ACHN (cell line): ENCODE results near the gene MMP7.
"Not testable (repeated sequence)": the region's sequence is repeated elsewhere in the genome, so short reads cannot be mapped to it uniquely, and the experiment has no call there.

Source experiments
- DNase-seq: peaks from one replicate; pipeline ENCODE4 v3.0.0-alpha.2; 2015
- in situ Hi-C: cut with HindIII; loops from 2 replicates; pipeline ENCODE4 v1.10.0; 2017; ENCODE audit warnings: low sequenced_read_pairs, low pct_ligation_motif_present, low pct_unique_long_range_greater_than_20kb

The MMP7 gene

DNA sequence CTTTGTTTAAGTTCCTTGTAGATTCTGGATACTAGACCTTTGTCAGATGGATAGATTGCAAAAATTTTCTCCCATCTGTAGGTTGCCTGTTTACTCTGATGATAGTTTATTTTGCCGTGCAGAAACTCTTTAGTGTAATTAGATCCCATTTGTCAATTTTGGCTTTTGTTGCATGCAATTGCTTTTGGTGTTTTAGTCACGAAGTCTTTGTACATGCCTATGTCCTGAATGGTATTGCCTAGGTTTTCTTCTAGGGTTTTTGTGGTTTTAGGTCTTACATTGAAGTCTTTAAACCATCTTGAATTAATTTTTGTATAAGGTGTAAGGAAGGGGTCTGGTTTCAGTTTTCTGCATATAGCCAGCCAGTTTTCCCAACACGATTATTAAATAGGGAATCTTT, 27.7 kb downstream of the MMP7 start:
- not testable (repeated sequence) for DNase-seq

DNA sequence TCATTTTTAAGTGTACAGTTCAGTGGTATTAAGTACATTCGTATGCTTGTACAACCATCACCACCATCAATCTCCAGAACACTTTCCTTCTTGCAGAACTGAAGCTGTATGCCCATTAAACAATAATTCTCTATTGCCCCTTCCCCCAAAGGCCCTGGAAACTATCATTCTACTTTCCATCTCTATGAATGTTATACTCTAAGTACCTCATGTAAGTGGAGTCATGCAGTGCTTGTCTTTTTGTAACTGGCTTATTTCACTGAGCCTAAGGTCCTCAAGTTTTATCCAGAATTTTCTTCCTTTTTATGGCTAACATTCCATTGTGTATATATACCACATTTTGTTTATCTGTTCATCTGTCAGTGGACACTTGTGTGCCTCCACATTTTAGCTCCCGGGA, 29.7 kb downstream of the MMP7 start:
- in situ Hi-C loops = no loop called here
- DNase-seq = no peak

More for the DNA sequence above, 27.7 kb downstream of the MMP7 start:
- in situ Hi-C loops = not testable (repeated sequence)

DNA sequence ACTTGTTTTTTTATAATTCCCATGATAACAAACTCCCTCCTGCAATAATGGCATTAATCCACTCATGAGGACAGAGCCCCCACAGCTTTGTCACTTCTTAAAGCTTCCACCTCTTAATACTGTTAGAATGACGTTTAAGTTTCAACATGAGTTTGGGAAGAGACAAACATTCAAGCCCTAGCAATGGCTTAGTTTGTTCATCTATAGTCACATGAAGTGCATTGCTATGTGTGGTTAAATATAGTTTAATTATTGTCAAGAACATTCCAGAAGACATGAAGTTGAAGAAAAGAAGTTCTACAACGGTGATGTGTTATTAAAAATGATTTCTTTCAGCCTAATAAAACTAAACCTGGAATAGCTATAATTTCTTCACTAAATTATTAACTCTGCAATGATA, 30.6 kb downstream of the MMP7 start:
- in situ Hi-C loops = no loop called here

DNA sequence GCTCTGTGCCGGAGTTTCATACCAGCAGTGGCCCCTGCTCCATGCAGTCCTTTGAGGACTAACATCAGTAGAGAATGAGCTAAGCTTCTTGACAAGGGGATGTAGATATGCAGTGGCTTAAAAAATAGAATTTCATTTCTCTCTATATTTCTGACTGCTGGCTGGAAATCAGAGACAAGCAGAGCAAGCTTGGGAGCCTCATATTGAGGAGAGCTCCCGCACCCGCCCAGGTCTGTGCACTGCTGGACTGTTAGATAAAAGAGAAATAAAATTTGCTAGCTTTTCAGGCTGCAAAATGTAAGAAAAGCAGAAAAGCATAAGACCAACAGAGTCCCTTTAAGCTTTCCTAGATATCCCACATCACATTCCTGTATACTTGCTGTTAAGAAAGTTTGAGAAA, 31.4 kb downstream of the MMP7 start:
- in situ Hi-C loops = no loop called here

More for the DNA sequence above, 30.6 kb downstream of the MMP7 start:
- no peak for DNase-seq

DNA sequence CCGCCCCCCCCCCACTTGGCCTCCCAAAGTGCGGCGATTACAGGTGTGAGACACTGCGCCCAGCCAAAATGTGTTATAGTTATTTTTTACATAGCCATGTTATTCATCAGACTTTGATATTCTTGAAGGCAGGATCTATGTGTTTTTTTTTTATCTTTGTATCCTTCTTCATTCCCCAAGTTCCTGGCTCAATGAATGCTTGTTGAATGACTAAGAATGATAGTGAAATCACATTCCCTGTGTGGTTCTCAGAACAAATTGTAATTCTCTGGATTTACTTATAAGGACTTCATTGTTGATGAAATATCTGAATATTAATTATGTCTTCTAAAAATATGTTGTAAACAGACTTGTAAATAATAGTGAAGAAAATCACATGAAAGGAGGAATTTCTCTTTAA, 33.5 kb downstream of the MMP7 start:
- in situ Hi-C loops = no loop called here
- DNase-seq = no peak

More for the DNA sequence above, 31.4 kb downstream of the MMP7 start:
- no peak for DNase-seq

DNA sequence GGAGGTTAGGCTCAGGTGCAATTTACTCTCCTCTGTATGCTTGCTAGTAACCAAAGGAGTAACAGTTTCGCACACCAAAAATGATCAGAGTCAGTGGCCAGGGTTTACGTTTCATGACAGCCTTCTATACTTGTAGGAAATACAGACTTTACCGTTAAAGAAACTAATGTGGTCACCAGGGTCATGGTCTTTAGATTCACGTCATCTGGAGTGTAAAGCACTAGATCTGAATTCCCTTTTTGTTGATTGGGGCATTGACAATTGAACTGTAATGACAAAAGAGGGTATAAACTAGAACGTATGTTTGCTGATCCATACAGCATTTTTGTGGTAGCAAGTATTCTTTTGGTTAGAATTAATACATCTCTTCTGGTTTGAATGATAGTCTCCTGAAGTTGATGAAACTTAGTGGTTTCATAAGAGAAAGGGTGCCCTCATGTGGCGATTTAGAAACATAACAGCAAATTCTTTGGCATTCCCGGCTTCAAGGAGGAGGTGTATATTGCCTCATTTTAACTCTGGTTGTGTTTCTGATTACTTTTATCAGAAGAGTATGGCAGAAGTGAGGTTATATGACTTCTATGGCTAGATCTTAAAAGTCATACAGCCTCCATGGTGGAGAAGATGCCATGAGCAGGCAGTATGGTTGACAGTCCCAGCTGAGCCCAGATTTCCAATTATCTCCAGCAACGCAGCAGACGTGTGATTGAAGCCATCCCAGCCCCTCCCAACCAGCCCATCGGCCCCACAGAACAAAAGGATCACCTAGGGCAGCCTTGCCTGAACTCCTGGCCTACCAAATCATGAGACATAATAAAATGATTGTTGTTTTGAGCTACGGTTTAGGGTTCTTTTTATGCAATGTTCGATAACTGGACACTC, 35.1 kb downstream of the MMP7 start:
- DNase-seq = peak; percentile 78
- in situ Hi-C loops = no loop called here

DNA sequence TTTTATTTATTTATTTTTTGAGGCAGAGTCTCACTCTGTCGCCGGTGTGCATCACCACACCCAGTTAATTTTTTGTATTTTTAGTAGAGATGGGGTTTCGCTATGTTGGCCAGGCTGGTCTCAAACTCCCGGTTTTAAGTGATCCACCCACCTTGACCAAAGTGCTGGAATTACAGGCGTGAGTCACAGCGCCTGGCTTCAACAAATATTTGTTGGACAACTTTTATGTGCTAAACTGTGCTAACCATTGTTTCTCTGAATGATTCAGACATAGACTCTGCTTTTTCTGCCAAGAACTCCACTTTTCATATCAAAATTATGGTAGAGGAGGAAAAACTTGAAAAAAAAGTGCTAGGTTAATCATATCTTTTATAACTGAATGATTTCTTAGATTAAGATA, 36.3 kb downstream of the MMP7 start:
- peak; percentile 20 for DNase-seq
- in situ Hi-C loops = no loop called here

DNA sequence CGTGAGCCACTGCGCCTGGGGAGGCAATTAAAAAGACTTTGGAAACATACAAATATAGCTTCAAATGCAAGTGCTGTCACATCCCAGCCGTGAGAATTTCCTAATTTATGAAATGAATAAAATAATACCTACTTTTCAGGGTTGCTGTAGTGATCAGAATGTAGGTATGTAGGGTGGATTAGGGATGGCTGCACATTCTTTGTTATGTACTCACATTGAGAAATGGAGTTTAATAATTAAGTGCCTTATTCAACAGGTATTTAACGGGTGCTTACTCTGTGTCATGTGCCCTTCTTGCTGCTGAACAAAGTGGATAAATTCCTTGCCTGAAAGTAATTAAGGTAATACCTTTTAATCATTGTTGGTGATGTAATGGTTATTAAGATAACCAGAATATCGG, 37.0 kb downstream of the MMP7 start:
- no peak for DNase-seq
- in situ Hi-C loops = no loop called here

DNA sequence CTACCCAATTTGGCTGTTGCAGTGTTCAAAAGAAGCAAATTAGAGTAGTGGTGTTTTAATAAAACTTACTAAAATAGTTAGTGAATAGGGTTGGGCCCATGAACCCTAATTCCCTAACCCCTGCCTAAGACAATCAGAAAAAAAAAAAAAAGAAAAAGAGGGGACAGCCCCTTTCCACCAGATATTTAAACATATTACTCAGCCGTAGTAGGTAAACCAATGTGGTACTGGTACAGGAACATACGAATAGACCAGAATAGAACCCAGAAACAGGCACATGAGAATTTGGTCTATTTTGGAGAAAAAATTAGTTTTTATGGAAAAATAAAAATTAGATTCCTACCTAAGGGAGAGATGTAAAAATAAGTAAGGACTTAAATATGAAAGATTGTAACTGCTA, 38.6 kb downstream of the MMP7 start:
- no peak for DNase-seq
- in situ Hi-C loops = no loop called here

DNA sequence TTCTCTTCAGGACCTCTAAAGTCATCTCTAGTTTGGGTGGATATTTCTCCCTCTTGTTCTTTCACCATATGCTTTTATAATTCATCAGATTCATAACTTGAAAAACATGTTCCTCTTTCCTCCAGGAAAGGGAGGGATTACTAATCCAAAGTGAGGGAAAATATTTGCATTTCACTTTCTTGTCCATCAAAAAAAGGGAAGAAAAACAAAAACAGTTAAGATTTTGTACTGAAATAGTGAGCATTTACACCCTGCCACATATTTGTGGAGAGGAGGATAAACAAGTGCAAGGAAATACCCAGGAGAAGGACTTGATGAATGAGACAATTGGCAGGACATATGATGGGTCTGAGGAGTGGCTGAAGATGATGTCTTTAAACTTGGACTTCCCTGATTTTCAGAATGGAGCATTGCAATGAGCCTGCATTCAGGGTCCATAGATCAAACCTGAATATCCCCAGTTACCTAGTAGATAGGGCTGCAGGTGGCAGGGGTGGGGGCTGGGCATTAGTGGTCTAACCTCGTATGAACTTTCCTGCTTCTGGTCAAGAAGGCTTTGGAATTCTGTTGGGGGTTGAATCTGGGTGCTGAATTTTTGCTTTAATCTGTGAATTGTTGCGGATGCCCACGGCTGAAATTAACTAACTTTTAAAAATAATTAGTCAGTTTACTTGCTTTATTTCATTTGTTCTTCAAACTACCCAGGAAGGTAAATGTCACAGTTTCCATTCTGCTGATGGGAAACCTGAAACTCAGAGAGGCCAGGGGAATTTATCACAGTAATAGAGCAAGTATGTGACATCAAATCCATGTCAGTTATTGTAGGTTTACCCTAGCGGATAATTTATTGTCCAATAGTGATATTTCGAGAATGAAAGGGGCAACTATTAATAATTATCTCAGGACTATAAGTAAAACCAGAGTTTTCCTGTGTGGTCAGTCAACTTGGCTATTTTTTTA, 41.1 kb downstream of the MMP7 start:
- DNase-seq = no peak
- in situ Hi-C loops = no loop called here

DNA sequence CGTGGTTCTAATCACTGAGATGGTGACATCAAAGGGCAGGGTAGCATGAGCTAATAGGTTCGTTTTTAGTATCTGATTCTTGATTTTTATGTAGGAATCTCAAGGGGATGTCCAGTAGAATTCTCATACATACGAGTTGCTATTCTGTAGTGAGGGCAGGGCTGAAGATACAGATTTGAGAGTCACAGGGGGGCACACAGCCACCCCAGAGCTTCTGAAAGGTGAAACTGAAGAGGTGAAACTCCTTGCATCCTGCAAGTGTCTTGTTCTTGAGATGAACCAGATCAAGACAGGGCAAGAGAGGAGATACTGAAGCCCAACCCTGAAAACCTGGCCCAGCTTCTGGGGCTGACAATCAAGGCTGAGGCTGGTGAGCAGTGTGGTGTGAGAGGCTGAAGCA, 42.3 kb downstream of the MMP7 start:
- DNase-seq = no peak
- in situ Hi-C loops = no loop called here

DNA sequence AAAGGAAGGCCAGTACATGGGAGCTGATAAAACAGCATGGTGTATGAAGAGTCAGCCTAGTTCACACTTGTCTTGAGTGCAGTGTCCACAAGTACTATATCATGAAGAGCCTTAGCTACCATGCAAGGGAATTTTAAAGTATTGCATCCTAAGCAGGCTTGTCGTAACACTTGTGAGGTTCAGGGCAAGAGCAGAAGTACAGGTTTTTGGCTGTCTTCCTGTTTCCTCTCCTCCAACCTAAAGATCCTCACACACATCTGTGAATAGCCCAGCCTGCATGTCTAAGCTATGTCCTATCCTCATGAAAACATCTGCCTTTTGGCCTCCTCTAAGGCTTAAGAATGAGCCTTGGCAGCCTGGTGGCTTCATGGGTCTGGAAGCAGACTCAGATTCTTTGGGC, 43.3 kb downstream of the MMP7 start:
- no peak for DNase-seq
- in situ Hi-C loops = no loop called here

DNA sequence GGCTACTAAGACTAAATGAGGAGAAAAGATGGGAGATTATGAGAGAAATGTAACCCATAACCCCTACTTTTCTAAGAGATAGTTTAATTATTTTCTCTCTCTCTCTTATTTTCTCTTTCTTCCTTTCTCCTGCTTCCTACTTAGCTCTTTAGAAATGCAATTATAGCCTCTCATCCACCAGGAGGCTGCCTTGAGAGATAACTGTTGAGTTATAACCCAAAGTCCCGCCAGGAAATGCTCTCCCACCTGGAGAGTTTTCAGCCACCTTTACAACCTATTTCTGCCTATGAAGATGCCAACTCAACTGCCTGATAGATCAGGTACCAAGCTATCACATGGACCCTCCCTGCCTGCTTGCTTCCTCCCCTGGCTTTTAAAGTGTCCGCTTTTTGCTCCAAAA, 44.0 kb downstream of the MMP7 start:
- in situ Hi-C loops = no loop called here
- no peak for DNase-seq

DNA sequence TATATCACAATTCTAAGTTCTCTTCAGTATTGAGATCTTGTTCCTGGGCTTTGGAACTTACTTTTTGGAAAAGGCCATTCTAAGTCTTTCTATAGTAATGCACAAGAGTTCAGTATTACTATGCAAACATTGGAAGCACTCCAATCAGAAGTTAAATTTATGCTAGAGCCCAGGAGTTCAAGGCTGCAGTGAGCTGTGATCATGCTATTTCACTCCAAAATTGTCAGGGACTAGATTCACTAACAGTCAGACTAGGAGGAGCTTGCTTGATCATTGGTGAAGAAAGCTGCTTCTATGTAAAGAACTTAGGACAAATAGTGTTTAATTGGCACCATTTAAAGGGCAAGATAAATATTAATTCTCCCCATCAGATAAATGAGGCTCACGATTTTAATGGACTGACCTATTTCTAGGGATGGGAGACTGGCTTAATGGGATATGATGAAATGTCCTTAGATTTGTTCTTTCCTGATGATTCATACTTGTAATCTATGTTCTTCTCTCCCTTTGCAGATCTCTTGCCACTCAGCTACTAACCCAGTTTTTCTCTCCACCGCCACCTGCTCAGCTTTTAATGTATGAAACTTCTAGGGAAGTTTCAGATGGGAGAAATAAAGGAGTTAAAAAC, 45.3 kb downstream of the MMP7 start:
- DNase-seq = no peak
- in situ Hi-C loops = no loop called here

DNA sequence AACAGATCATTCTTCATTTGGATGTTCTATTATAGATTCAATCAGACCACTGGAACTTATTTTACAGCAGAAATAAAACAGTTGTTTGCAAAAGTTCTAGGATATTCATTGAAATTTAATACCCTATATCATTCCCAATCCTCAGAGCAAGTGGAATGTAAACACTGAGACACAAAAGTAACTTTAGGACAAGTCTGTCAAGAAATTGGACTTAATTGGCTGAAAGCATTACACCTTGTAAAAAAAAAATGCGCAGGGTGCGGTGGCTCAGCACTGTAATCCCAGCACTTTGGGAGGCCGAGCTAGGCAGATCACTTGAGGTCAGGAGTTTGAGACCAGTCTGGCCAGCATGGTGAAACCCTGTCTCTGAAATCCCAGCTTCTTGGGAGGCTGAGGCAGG, 48.1 kb downstream of the MMP7 start:
- in situ Hi-C loops = no loop called here
- no peak for DNase-seq

DNA sequence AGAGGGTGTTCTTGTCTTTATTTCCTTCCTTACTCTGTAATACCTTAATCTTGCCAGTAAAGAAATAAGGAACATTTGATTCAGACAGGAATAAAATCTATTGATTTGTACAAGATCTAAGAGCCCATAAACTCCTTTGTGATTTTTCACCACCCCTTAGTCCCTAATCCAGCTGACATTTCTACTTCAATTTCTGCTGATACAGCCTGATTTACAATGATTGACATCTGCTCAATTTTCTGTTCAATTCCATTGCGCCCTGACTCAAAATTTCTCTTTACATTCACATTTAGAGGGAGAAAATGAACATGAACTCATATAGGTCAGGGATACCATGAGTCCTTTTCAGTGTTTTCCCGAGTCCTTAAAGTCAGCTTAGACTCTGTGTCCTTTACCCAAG, 50.8 kb downstream of the MMP7 start:
- in situ Hi-C loops = no loop called here
- no peak for DNase-seq

DNA sequence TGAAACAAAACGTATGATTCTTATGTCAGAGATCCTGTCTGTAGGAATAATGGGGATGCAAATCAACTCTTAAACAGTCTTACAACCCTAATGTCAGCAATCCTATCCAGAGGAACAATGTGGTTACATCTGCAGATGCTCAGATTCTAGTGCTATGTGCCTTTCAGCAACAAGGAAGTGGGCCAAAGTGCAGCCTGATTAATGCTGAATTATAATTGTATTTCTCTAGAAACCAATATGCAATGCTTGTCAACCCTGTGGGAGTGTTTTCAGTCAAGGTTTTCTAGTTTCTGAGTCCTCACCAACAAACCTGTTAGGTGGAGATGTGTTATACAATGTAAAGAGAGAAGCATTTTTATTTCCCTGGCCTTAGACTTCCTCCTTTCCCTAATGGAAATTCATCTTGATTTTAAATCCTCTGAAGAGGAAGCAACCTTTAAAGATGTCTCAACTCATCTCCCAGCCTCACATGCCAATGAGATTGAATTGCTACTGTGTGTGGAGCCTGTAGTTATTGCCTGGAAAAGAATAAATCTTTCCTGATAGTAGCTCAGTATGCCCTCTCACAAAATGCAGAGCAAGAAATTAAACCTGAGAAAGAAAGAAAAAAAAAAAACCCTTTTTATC, 51.8 kb downstream of the MMP7 start:
- no peak for DNase-seq
- in situ Hi-C loops = no loop called here

DNA sequence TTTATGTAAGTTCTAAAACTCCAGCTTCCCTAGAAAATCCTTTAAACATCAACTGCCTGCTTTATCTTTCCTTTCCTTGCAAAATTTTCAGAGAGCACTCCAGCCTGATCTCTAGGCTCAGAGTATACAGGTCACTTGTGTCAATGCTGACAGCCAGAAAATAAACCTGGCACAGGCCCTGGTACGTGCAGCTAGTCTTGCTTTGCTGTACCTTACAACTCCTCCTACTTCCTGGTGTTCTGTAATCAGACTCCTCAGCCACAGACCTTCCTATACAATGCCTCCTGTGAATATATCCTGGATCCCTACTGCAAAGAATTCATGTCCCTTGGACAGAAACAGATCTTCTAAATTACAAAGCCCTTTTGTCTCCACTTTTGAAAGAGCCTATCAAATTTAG, 53.7 kb downstream of the MMP7 start:
- no peak for DNase-seq
- in situ Hi-C loops = no loop called here

DNA sequence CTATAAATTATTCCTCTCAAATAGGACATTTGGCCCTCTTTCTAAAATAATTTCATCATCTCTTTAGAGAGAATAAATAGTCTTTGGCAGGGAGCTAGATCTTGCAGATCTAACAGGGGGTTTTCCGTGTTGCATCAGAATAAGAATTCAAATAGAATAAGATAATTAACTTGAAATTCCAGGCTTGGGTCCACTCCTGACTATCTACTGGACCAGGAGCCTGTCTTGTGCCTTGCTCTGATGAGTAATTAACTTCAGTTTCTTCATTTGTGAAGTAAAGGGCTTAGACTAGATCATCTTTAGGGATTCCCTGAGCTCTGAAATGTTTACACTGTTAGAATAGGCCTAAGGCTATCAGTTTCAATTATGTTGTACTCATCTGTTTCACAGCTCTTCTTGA, 54.5 kb downstream of the MMP7 start:
- DNase-seq = no peak
- in situ Hi-C loops = no loop called here
